GM23338 (cell line): Measurements from ENCODE around the gene CATSPERD.

Experiments
- CREB1 ChIP-seq: fragments of 250-450 bp; sonication (Bioruptor Pico); IDR thresholded peaks from 2 replicates; pipeline ENCODE4 v1.5.0; 2020; ENCODE audit warnings: low read depth, mild to moderate bottlenecking, moderate library complexity
- CTCF ChIP-seq, 2 experiments: fragments of 200-600 bp in 1 of 2; sonication (generic) in 1 of 2; conservative IDR thresholded peaks; 2 replicates each; pipeline versions ENCODE4 v1.5.1 to v1.6.1; 2016 to 2017; ENCODE audit warnings: antibody characterized with exemption in 2 of 2, low read depth in 2 of 2, mild to moderate bottlenecking in 2 of 2, moderate library complexity in 1 of 2
- ETS1 ChIP-seq: IDR thresholded peaks from 2 replicates; pipeline ENCODE4 v1.6.1; 2016; ENCODE audit warnings: antibody characterized with exemption
- EZH2 ChIP-seq: fragments of 200-600 bp; sonication (generic); IDR thresholded peaks from one replicate; pipeline ENCODE4 v1.8.0; 2017; ENCODE audit warnings: antibody characterized with exemption, mild to moderate bottlenecking, low read depth; ENCODE audit not compliant: unreplicated experiment
- EZH2phosphoT487 ChIP-seq: fragments of 200-600 bp; sonication (generic); IDR thresholded peaks from one replicate; pipeline ENCODE4 v1.8.1; 2018; ENCODE audit warnings: antibody characterized with exemption; ENCODE audit not compliant: unreplicated experiment
- JUNB ChIP-seq: IDR thresholded peaks from one replicate; pipeline ENCODE4 v1.6.1; 2016; ENCODE audit warnings: antibody characterized with exemption; ENCODE audit not compliant: unreplicated experiment
- NANOG ChIP-seq: IDR thresholded peaks from 2 replicates; pipeline ENCODE4 v1.6.1; 2016; ENCODE audit warnings: antibody characterized with exemption, borderline replicate concordance
- POLR2AphosphoS5 ChIP-seq: IDR thresholded peaks from 2 replicates; pipeline ENCODE4 v1.6.1; 2016; ENCODE audit warnings: antibody characterized with exemption, low read depth
- REST ChIP-seq: IDR thresholded peaks from one replicate; pipeline ENCODE4 v1.6.1; 2018; ENCODE audit warnings: antibody characterized with exemption; ENCODE audit not compliant: unreplicated experiment
- STAT1 ChIP-seq: IDR thresholded peaks from one replicate; pipeline ENCODE4 v1.6.1; 2016; ENCODE audit warnings: antibody characterized with exemption; ENCODE audit not compliant: unreplicated experiment
- ZNF114 ChIP-seq: fragments of 250-450 bp; sonication (Bioruptor Pico); IDR thresholded peaks from 2 replicates; pipeline ENCODE4 v1.5.0; 2020; ENCODE audit warnings: mild to moderate bottlenecking, moderate library complexity
- ZNF331 ChIP-seq: fragments of 250-450 bp; sonication (Bioruptor Pico); IDR thresholded peaks from 2 replicates; pipeline ENCODE4 v1.5.0; 2020; ENCODE audit warnings: low read depth, mild to moderate bottlenecking, moderate library complexity

GRCh38 chr19:5680084-5680436, 40.4 kb upstream of the CATSPERD start:
- TF ChIP-seq POLR2AphosphoS5 (peak; percentile 37; the same call in 1 of the 2 replicates), REST (no peak), CTCF (conservative IDR thresholded peaks at IDR 0.05; ENCODE audit: low read depth in 2 of 2) (no peak), ZNF114 (no peak), EZH2phosphoT487 (no peak), EZH2 (no peak), STAT1 (no peak), CREB1 (CRISPR knock-in tag) (no peak), ETS1 (no peak), JUNB (no peak), ZNF331 (CRISPR knock-in tag) (no peak), NANOG (no peak)
